ENCODE results near the gene RAD51B. TPM values are rescaled to one million over a fixed set of nuclear protein-coding genes. Genes with fewer than 3 reads are reported as not detected.

The RAD51B gene
- polyA plus RNA-seq, 1 donor (not counting 4 experiments of a cell fraction or from before 2014, with no cell fraction given), result 13.3 TPM

DNA sequence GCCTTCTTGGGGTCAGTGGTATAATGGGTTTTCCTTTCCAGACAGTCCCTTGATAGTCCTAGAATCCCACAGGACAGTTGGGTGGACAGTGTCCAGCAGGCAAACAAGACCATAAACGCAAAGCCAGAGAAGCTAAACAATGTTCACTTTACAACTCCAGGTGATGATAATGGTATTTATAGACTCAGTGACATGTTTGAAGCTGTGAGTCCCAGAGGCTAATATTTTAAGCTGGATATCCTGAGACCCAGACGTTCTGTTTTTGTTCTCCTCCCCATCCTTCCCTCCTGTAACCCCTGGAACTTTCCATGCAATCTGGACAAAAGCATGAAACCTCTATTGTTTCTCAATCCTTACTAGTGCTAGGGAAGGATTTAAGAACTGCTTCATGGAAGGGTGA, 852.3 kb downstream of the RAD51B start:
- no peaks in the 10 kb centered on the region for H3K9me1 ChIP-seq (ENCODE audit: control insufficient read depth, extremely low read depth, insufficient read depth, low read length)
- H2AFZ ChIP-seq (ENCODE audit: control insufficient read depth, low read length), result no peak overlapping the region
- no peak overlapping the region for H3K4me3 ChIP-seq (ENCODE audit: control insufficient read depth in 2 of 3, extremely low read depth in 1 of 3, insufficient read depth in 2 of 3, low read depth in 1 of 3, low read length in 3 of 3)
- FAIRE-seq, result no peak
- no peak overlapping the region for H3K27ac ChIP-seq (ENCODE audit: control insufficient read depth, insufficient read depth, low read length)
- peaks cover 27% of the 10 kb centered on the region for H3K4me1 ChIP-seq (ENCODE audit: control insufficient read depth, extremely low read depth, insufficient read depth, low read length)
- H3K9me3 ChIP-seq (ENCODE audit: control insufficient read depth, low read depth, low read length), result peaks cover 1% of the 10 kb centered on the region
- dilution Hi-C loops (cut with MboI; ENCODE audit: extremely low pct_ligation_motif_present, low sequenced_read_pairs), result no loop called here
- no peak overlapping the region for H3K4me2 ChIP-seq (ENCODE audit: control insufficient read depth, extremely low read depth, insufficient read depth, low read depth, low read length)
- H3K9ac ChIP-seq (ENCODE audit: control insufficient read depth, extremely low read depth, insufficient read depth, low read length), result no peak overlapping the region
- H3K27me3 ChIP-seq (ENCODE audit: control insufficient read depth, extremely low read depth, insufficient read depth, low read length), result no peaks in the 10 kb centered on the region
- H4K20me1 ChIP-seq (ENCODE audit: control insufficient read depth, extremely low read depth, insufficient read depth, low read length), result no peaks in the 10 kb centered on the region
- DNase-seq (ENCODE audit: low read depth, low spot score), result no peak
- TF ChIP-seq EZH2 (IDR thresholded peaks at IDR 0.05; ENCODE audit: low read length), result no peak
- TF ChIP-seq, protein P1, sequence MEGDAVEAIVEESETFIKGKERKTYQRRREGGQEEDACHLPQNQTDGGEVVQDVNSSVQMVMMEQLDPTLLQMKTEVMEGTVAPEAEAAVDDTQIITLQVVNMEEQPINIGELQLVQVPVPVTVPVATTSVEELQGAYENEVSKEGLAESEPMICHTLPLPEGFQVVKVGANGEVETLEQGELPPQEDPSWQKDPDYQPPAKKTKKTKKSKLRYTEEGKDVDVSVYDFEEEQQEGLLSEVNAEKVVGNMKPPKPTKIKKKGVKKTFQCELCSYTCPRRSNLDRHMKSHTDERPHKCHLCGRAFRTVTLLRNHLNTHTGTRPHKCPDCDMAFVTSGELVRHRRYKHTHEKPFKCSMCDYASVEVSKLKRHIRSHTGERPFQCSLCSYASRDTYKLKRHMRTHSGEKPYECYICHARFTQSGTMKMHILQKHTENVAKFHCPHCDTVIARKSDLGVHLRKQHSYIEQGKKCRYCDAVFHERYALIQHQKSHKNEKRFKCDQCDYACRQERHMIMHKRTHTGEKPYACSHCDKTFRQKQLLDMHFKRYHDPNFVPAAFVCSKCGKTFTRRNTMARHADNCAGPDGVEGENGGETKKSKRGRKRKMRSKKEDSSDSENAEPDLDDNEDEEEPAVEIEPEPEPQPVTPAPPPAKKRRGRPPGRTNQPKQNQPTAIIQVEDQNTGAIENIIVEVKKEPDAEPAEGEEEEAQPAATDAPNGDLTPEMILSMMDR (optimal IDR thresholded peaks at IDR 0.05 in 1 of 3, IDR thresholded peaks at IDR 0.05 in 1 of 3, conservative IDR thresholded peaks at IDR 0.05 in 1 of 3; ENCODE audit: extremely low read depth in 1 of 3, insufficient read depth in 2 of 3, low read length in 3 of 3), result no peak
- H3K36me3 ChIP-seq (ENCODE audit: control insufficient read depth in 2 of 2, extremely low read depth in 1 of 2, insufficient read depth in 2 of 2, low read length in 2 of 2), result no peaks in the 10 kb centered on the region
- no peaks in the 10 kb centered on the region for H3K79me2 ChIP-seq (ENCODE audit: control insufficient read depth, insufficient read depth, low read length)

DNA sequence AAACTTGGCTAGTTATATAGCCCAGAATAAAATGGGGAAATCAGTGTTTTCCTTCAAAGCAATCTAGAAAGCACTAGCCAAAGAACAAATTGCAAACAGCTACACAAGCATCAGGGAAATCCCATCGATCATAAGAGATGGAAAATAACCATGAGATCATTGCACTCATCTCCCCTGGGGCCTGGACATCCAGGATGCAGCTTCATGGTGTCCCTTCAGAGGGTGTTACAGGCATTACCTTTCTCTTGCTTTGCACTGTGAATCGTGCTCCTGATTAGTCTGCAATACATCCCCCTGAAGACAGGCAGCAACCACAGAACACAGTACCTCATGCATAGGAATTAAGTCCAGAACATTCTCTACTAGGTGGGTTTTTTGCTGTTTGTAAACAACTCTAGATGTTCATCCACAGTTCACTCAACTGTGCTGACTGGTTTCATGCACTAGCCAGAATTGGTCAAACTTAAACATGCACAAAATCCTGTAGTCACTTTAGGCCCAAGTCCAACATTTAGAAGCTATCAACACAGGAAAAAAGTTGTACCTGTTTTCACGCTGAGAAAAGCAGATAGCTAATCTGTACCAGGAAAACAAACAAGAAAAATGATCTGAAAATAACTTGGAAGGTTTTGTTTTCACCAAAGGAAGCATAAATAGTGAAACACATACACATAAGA, 853.2 kb downstream of the RAD51B start:
- H2AFZ ChIP-seq (ENCODE audit: control insufficient read depth, low read length), result no peak overlapping the region
- dilution Hi-C loops (cut with MboI; ENCODE audit: extremely low pct_ligation_motif_present, low sequenced_read_pairs), result no loop called here

More for the DNA sequence above, 853.2 kb downstream of the RAD51B start:
- H3K9me1 ChIP-seq (ENCODE audit: control insufficient read depth, extremely low read depth, insufficient read depth, low read length), result no peaks in the 10 kb centered on the region
- FAIRE-seq (peak; percentile 73), DNase-seq (ENCODE audit: low read depth, low spot score) (no peak)
- no peak for TF ChIP-seq EZH2 (IDR thresholded peaks at IDR 0.05; ENCODE audit: low read length)
- TF ChIP-seq, protein P1 (optimal IDR thresholded peaks at IDR 0.05 in 1 of 3, IDR thresholded peaks at IDR 0.05 in 1 of 3, conservative IDR thresholded peaks at IDR 0.05 in 1 of 3; ENCODE audit: extremely low read depth in 1 of 3, insufficient read depth in 2 of 3, low read length in 3 of 3), result no peak
- no peaks in the 10 kb centered on the region for H3K79me2 ChIP-seq (ENCODE audit: control insufficient read depth, insufficient read depth, low read length)
- H3K36me3 ChIP-seq (ENCODE audit: control insufficient read depth in 2 of 2, extremely low read depth in 1 of 2, insufficient read depth in 2 of 2, low read length in 2 of 2), result no peaks in the 10 kb centered on the region
- peaks cover 35% of the 10 kb centered on the region for H3K4me1 ChIP-seq (ENCODE audit: control insufficient read depth, extremely low read depth, insufficient read depth, low read length)
- no peak overlapping the region for H3K4me2 ChIP-seq (ENCODE audit: control insufficient read depth, extremely low read depth, insufficient read depth, low read depth, low read length)
- H3K27ac ChIP-seq (ENCODE audit: control insufficient read depth, insufficient read depth, low read length), result no peak overlapping the region
- no peaks in the 10 kb centered on the region for H3K27me3 ChIP-seq (ENCODE audit: control insufficient read depth, extremely low read depth, insufficient read depth, low read length)
- H4K20me1 ChIP-seq (ENCODE audit: control insufficient read depth, extremely low read depth, insufficient read depth, low read length), result no peaks in the 10 kb centered on the region
- no peak overlapping the region for H3K4me3 ChIP-seq (ENCODE audit: control insufficient read depth in 2 of 3, extremely low read depth in 1 of 3, insufficient read depth in 2 of 3, low read depth in 1 of 3, low read length in 3 of 3)
- H3K9ac ChIP-seq (ENCODE audit: control insufficient read depth, extremely low read depth, insufficient read depth, low read length), result no peak overlapping the region
- peaks cover 1% of the 10 kb centered on the region for H3K9me3 ChIP-seq (ENCODE audit: control insufficient read depth, low read depth, low read length)

All from keratinocyte (primary cell).